ENCODE results near the gene PDCD2.
"Not testable (repeated sequence)": the region's sequence is repeated elsewhere in the genome, so short reads cannot be mapped to it uniquely, and the experiment has no call there.

Gene PDCD2

GRCh38 chr6:170545405-170545804 lies 39.0 kb downstream of the PDCD2 start:
- no peak for DNase-seq

GRCh38 chr6:170542031-170542719 lies 42.3 kb downstream of the PDCD2 start:
- no peak for DNase-seq

- DNase-seq: no peak
Observed at GRCh38 chr6:170537329-170537728, 47.1 kb downstream of the PDCD2 start.

- DNase-seq: no peak
Observed at GRCh38 chr6:170536671-170537070, 47.8 kb downstream of the PDCD2 start.

- DNase-seq: no peak
Observed at GRCh38 chr6:170535004-170535403, 49.4 kb downstream of the PDCD2 start.

GRCh38 chr6:170533792-170534191 lies 50.6 kb downstream of the PDCD2 start:
- DNase-seq: no peak

GRCh38 chr6:170532867-170533488 lies 51.5 kb downstream of the PDCD2 start:
- DNase-seq: no peak

- peak; percentile 79 for DNase-seq
Observed at GRCh38 chr6:170529839-170530469, 54.5 kb downstream of the PDCD2 start.

- not testable (repeated sequence) for DNase-seq
Observed at GRCh38 chr6:170527995-170528394, 56.4 kb downstream of the PDCD2 start.

- DNase-seq: no peak
Observed at GRCh38 chr6:170525795-170526194, 58.6 kb downstream of the PDCD2 start.

All from stimulated activated CD8-positive, alpha-beta memory T cell treated with anti-CD3 and anti-CD28 coated beads, Interleukin-4, amount 100 ng/mL, for 48 hours (primary cell).